ENCODE measurements around the gene SPRYD7.

DNA sequence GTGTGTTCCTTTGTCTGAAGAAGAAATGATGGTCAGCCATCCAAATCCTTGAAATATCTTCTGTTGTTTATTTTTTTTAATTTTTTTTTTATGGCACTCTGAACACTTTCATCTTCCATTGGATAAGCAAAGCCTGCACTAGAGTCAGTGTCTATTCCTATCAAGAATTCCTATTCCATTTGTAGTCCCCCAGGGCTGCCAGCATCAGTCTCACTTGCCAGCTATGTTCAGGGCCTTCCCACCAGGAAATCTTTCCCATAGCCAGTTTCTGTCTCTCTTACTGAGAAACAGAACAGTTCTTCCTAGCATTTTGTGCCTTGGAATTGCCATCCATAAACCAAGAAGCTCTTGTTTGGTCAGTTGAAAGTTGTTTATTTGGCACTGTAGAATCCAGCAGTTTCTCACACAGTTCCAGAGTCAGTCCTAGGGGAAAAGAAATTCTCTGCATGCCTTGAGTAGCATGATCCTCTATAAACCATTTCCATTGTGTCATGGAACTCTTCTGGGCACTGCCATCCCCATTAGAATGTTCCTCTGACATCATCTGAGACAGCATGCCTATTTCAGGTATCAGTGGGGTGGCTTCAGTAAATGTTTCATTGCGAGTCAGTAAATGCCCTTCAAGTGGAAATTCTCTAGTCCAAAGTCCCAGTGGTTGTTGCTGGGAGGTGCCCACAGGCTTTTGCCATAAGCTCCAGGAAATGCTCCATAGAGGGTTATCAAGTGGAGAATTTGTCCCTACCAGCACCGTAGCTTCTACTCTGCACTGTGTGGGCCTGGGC is 18.7 kb upstream of the SPRYD7 start:
- TF ChIP-seq POLR2A (IDR thresholded peaks at IDR 0.05): no peak
- TF ChIP-seq, protein P1, sequence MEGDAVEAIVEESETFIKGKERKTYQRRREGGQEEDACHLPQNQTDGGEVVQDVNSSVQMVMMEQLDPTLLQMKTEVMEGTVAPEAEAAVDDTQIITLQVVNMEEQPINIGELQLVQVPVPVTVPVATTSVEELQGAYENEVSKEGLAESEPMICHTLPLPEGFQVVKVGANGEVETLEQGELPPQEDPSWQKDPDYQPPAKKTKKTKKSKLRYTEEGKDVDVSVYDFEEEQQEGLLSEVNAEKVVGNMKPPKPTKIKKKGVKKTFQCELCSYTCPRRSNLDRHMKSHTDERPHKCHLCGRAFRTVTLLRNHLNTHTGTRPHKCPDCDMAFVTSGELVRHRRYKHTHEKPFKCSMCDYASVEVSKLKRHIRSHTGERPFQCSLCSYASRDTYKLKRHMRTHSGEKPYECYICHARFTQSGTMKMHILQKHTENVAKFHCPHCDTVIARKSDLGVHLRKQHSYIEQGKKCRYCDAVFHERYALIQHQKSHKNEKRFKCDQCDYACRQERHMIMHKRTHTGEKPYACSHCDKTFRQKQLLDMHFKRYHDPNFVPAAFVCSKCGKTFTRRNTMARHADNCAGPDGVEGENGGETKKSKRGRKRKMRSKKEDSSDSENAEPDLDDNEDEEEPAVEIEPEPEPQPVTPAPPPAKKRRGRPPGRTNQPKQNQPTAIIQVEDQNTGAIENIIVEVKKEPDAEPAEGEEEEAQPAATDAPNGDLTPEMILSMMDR (IDR thresholded peaks at IDR 0.05): no peak
